Esophagus muscularis mucosa (tissue), 3 donors: ENCODE results near the gene ZCWPW2.

Experiments
- POLR2A ChIP-seq: fragments of 450-650 bp; IDR thresholded peaks from one replicate; pipeline ENCODE4 v1.6.1; 2017; ENCODE audit warnings: antibody characterized with exemption, moderate library complexity, mild to moderate bottlenecking, low read depth
- TF ChIP-seq, protein P1 (sequence below), 3 experiments: fragments of 200-600 bp in 2 of 3; fragments of 450-650 bp in 1 of 3; sonication (generic) in 2 of 3; IDR thresholded peaks; one replicate each; pipeline ENCODE4 v1.5.1; 2017 to 2019; ENCODE audit warnings: antibody characterized with exemption in 3 of 3, mild to moderate bottlenecking in 2 of 3, moderate library complexity in 1 of 3

DNA sequence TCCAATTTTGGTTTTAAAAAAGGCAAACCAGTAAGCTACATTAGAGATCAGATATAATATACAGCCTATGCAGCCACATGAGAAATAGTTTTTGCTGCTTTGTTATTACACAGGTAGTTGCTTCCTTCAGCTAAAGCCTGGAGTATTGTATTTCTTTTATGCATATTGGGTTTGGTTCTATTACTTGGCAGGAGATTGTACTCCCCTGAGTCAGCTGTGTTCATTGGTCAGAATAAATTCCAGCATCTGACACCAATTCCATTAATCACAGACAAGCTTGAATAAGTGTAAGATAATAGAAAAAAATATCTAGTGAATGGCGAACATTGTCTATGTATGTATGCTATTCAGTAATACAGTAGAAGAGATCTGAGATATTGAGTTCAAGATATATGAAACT lies 26.1 kb upstream of the ZCWPW2 start:
- TF ChIP-seq, protein P1, sequence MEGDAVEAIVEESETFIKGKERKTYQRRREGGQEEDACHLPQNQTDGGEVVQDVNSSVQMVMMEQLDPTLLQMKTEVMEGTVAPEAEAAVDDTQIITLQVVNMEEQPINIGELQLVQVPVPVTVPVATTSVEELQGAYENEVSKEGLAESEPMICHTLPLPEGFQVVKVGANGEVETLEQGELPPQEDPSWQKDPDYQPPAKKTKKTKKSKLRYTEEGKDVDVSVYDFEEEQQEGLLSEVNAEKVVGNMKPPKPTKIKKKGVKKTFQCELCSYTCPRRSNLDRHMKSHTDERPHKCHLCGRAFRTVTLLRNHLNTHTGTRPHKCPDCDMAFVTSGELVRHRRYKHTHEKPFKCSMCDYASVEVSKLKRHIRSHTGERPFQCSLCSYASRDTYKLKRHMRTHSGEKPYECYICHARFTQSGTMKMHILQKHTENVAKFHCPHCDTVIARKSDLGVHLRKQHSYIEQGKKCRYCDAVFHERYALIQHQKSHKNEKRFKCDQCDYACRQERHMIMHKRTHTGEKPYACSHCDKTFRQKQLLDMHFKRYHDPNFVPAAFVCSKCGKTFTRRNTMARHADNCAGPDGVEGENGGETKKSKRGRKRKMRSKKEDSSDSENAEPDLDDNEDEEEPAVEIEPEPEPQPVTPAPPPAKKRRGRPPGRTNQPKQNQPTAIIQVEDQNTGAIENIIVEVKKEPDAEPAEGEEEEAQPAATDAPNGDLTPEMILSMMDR (IDR thresholded peaks at IDR 0.05): no peak
- no peak for TF ChIP-seq POLR2A
